ENCODE data around the gene HNRNPA3.
"Not testable (repeated sequence)": the region's sequence is repeated elsewhere in the genome, so short reads cannot be mapped to it uniquely, and the experiment has no call there.

DNA sequence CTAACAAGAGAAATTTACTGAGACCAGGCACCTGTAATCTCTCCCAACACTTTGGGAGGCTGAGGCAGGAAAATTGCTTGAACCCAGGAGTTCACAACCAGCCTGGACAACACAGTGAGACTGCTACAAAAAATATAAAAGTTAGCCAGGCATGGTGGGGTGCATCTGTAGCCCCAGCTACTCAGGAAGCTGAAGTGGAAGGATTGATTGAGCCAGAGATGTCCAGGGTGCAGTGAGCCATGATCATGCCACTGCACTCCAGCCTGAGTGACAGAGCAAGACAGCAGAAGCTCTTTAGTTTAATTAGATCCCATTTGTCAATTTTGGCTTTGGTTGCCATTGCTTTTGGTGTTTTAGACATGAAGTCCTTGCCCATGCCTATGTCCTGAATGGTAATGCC lies 32.9 kb upstream of the HNRNPA3 start:
- TF ChIP-seq MXD4 (CRISPR knock-in tag; IDR thresholded peaks at IDR 0.05; ENCODE audit: borderline replicate concordance); ETV6 (CRISPR knock-in tag; IDR thresholded peaks at IDR 0.05); NFE2L1 (CRISPR knock-in tag; IDR thresholded peaks at IDR 0.05); ZNF423 (CRISPR knock-in tag; IDR thresholded peaks at IDR 0.05); PRDM15 (CRISPR knock-in tag; IDR thresholded peaks at IDR 0.05); ZNF416 (CRISPR knock-in tag; IDR thresholded peaks at IDR 0.05): not testable (repeated sequence)
- TF ChIP-seq, protein P1, sequence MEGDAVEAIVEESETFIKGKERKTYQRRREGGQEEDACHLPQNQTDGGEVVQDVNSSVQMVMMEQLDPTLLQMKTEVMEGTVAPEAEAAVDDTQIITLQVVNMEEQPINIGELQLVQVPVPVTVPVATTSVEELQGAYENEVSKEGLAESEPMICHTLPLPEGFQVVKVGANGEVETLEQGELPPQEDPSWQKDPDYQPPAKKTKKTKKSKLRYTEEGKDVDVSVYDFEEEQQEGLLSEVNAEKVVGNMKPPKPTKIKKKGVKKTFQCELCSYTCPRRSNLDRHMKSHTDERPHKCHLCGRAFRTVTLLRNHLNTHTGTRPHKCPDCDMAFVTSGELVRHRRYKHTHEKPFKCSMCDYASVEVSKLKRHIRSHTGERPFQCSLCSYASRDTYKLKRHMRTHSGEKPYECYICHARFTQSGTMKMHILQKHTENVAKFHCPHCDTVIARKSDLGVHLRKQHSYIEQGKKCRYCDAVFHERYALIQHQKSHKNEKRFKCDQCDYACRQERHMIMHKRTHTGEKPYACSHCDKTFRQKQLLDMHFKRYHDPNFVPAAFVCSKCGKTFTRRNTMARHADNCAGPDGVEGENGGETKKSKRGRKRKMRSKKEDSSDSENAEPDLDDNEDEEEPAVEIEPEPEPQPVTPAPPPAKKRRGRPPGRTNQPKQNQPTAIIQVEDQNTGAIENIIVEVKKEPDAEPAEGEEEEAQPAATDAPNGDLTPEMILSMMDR (IDR thresholded peaks at IDR 0.05): not testable (repeated sequence)
- TF ChIP-seq, protein P2, sequence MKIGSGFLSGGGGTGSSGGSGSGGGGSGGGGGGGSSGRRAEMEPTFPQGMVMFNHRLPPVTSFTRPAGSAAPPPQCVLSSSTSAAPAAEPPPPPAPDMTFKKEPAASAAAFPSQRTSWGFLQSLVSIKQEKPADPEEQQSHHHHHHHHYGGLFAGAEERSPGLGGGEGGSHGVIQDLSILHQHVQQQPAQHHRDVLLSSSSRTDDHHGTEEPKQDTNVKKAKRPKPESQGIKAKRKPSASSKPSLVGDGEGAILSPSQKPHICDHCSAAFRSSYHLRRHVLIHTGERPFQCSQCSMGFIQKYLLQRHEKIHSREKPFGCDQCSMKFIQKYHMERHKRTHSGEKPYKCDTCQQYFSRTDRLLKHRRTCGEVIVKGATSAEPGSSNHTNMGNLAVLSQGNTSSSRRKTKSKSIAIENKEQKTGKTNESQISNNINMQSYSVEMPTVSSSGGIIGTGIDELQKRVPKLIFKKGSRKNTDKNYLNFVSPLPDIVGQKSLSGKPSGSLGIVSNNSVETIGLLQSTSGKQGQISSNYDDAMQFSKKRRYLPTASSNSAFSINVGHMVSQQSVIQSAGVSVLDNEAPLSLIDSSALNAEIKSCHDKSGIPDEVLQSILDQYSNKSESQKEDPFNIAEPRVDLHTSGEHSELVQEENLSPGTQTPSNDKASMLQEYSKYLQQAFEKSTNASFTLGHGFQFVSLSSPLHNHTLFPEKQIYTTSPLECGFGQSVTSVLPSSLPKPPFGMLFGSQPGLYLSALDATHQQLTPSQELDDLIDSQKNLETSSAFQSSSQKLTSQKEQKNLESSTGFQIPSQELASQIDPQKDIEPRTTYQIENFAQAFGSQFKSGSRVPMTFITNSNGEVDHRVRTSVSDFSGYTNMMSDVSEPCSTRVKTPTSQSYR (CRISPR knock-in tag; IDR thresholded peaks at IDR 0.05): not testable (repeated sequence)
- TF ChIP-seq, protein P3, sequence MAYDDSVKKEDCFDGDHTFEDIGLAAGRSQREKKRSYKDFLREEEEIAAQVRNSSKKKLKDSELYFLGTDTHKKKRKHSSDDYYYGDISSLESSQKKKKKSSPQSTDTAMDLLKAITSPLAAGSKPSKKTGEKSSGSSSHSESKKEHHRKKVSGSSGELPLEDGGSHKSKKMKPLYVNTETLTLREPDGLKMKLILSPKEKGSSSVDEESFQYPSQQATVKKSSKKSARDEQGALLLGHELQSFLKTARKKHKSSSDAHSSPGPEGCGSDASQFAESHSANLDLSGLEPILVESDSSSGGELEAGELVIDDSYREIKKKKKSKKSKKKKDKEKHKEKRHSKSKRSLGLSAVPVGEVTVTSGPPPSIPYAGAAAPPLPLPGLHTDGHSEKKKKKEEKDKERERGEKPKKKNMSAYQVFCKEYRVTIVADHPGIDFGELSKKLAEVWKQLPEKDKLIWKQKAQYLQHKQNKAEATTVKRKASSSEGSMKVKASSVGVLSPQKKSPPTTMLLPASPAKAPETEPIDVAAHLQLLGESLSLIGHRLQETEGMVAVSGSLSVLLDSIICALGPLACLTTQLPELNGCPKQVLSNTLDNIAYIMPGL (CRISPR knock-in tag; IDR thresholded peaks at IDR 0.05): not testable (repeated sequence)
- TF ChIP-seq, protein P4, sequence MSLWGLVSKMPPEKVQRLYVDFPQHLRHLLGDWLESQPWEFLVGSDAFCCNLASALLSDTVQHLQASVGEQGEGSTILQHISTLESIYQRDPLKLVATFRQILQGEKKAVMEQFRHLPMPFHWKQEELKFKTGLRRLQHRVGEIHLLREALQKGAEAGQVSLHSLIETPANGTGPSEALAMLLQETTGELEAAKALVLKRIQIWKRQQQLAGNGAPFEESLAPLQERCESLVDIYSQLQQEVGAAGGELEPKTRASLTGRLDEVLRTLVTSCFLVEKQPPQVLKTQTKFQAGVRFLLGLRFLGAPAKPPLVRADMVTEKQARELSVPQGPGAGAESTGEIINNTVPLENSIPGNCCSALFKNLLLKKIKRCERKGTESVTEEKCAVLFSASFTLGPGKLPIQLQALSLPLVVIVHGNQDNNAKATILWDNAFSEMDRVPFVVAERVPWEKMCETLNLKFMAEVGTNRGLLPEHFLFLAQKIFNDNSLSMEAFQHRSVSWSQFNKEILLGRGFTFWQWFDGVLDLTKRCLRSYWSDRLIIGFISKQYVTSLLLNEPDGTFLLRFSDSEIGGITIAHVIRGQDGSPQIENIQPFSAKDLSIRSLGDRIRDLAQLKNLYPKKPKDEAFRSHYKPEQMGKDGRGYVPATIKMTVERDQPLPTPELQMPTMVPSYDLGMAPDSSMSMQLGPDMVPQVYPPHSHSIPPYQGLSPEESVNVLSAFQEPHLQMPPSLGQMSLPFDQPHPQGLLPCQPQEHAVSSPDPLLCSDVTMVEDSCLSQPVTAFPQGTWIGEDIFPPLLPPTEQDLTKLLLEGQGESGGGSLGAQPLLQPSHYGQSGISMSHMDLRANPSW (CRISPR knock-in tag; conservative IDR thresholded peaks at IDR 0.05; ENCODE audit: low read depth): not testable (repeated sequence)
- TF ChIP-seq, protein P5, sequence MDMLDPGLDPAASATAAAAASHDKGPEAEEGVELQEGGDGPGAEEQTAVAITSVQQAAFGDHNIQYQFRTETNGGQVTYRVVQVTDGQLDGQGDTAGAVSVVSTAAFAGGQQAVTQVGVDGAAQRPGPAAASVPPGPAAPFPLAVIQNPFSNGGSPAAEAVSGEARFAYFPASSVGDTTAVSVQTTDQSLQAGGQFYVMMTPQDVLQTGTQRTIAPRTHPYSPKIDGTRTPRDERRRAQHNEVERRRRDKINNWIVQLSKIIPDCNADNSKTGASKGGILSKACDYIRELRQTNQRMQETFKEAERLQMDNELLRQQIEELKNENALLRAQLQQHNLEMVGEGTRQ (CRISPR knock-in tag; IDR thresholded peaks at IDR 0.05): not testable (repeated sequence)

All from WTC11 (cell line).